GM18508 (cell line): ENCODE measurements around the gene OOSP1.
"Not testable (repeated sequence)": the region's sequence is repeated elsewhere in the genome, so short reads cannot be mapped to it uniquely, and the experiment has no call there.

ENCODE experiments used
- ATAC-seq: cut with Tn5 transposase; IDR thresholded peaks from one replicate; pipeline ENCODE4 v1.9.1; 2021; ENCODE audit warnings: moderate number of reproducible peaks; ENCODE audit not compliant: insufficient read depth, unreplicated experiment

The OOSP1 gene, protein sequence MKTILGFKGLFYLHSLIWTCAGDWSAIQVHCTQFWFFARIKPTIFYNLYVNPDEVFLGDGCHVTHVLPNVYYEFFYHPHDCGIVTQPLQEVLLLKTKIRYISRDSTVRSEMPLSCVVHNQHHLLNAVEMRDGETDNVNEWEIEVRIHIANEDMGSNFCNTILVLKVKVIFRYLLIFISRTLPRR

DNA sequence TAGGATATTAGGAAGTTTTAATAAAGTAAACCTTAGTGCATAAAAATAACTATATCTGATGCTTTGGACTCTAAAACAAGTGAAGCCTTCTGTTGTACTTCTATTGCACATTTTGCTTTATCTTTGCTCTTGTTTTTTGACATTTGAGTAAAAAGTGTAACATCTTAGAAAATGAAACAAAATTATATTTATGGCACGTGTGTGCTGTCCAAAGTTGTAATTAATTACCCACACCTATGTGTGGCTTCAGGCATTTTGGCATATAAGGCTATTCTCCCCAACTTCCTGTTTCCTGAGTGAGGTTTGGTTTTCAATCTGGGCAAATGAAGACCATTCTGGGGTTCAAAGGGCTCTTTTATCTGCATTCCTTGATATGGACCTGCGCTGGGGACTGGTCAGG lies at the start of gene OOSP1:
TSS of gene OOSP1 (plus strand) at position 301 of the 400 bp plus-strand sequence. CDS start at position 324, 23 bp downstream.
- no peak for ATAC-seq

DNA sequence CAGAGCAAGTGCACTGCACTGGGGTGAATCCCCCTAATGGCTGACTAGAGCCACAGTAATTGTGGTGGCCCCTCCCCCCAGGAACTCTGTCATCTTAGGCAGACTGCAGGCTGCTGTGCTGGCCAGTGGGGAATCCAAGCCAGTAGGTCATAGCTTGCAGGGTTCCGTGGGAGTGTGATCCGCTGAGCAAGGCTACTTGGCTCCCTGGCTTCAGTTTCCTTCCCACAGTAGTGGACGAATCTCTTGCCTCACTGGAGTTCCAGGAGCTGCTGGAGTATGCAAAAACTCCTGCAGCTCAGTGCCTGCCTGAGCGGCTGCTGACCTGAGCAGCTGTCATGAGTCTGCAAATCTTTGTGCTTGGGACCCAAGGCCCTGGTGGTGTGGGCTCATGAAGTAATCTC lies 46.5 kb upstream of the OOSP1 start:
- no peak for ATAC-seq

DNA sequence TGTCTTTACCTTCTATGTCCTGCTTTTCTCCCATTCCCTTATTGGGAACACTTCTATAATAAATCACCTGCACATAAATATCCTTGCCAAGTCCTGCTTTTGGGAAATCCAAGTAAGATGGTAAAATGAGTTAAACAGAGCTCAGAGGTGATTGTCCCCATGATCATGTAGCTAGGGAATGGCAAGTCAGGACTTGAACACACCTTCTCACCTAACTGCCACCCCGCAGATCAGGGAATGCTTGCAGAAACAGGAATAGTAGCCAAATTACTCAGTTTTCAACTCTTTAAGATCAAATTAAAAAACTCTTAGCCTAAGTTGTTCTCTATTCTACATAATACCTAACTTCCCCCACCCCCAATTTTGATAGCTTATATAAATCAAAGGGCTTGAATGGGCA lies 43.6 kb upstream of the OOSP1 start:
- no peak for ATAC-seq

DNA sequence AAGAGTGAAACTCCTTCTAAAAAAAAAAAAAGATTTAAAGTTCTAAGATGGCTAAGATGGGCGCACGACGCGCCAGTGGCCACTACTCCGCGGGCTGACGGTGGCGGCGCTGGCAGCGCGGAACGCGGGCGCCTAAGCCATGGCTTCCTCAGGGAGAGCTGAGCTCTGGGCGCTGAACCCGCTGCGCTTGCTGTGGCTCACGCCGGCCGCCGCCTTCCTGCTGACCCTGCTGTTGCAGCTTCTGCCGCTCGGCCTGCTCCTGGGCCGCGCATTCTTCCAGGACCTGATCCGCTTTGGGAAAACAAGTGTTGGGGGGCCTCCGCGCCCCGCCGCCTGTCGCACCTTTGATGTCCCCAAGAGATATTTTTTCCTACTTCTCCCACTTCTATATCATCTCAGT lies 40.2 kb upstream of the OOSP1 start:
- ATAC-seq, result no peak

DNA sequence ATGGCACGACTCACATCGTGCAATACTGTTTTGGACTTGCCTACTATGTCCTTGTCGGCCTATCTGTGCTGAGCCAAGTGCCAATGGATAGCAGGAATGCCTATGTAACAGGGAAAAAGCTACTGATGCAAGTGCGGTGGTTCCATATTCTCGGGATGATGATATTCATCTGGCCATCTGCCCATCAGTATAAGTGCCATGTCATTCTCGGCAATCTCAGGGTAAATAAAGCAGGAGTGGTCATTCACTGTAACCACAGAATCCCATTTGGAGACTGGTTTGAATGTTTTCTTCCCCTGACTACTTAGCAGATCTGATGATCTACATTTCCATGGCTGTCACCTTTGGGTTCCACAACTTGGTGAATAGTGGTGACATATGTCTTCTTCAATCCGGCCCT lies 39.6 kb upstream of the OOSP1 start:
- ATAC-seq, result no peak

DNA sequence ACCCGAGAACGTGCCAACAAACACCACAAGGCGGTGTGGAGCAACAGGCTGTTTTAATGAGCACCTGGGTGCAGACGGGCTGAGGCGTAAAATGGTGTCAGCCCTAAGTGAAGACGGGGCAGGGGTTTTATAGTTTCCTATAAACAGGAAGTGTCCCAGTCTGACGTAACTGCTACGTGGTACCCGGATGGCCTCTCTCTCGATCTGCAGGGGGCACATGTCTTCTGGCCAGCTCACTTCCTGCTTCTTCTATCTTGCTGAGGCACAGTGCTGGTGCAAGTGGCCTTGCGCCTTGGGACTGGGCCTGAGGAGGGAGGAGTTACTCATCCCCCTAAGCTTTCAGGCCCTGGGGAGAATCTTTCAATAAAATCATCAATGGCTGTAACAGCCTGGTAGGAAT lies 38.7 kb upstream of the OOSP1 start:
- no peak for ATAC-seq

DNA sequence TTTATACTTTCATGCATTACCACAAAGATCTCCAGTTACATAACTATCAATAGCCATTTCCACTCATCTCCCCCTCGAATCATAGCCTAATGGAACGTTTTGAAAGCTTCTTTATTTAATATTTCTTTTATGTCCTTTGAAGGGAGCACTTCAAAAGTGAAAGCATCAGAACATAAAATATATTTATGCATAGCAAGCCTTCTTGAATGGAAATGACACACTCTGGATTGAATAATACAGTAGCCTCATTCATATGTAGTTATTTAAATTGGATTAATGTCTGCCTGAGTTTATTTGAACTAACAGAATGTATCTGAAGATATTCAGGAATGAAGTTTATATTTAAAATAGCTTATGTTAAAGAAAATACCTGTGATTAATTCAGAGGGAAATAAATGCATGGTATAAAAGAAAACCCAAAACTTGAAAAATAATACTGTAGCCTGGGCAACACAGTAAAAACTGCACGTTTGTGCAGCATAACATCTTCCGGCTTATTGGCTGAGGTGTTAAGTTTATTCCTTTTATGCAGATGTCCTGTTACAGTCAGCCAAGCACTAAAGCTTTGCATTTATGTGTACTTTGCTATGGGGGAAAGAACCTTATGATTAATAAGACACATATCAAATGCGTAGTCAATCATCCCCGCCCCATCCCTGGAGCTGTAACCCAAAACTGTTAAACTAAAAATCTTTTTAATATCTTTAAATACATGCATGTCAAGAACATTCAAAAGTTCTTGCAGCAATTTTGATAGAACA lies 37.7 kb upstream of the OOSP1 start:
- no peak for ATAC-seq

DNA sequence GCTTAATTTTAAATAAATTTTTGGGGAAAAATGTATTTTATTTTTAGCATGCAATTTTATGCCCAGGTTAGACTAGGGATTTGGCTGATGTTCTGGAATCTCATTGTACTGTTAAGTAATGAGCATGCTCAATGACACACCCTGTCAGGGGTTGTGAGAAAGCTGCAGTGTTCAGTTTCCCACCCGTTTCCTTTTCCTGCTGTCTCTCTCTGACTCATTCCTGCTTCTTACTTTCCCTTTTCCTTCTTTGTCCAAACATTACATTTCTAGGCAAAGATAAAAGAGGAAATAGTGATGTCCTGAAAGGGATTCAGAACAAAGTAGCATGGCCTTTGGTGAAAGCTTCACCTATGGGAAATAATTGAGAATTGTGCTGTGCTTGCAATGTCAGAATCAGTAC lies 36.9 kb upstream of the OOSP1 start:
- no peak for ATAC-seq

DNA sequence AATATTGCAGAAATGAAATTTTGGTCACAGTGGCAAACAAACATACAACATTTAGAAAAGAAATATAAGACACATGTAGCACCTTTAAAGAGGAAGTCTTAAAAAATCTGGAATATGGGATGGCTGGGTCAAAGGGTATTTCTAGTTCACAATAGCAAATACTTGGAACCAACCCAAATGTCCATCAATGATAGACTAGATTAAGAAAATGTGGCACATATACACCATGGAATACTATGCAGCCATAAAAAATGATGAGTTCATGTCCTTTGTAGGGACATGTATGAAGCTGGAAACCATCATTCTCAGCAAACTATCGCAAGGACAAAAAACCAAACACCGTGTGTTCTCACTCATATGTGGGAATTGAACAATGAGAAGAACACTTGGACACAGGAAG lies 34.7 kb upstream of the OOSP1 start:
- ATAC-seq, result not testable (repeated sequence)

DNA sequence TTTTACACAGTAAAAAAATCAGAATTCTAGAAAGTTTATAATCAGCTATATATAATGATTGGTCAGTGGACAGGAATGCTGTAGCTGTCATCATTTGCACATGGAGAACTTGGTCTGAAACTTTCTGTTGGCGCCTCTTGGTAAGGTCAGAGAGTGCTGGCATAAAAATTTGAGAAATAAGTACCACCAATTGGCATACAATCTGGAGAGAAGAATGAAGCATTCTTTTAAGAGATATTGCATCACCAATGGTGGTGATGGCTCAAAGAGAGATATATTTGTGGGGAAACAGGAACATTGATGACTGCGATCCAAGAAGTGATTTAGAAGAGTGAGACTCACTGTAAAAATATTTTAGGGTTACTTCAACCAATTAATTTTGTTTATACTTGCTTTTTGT lies 19.8 kb upstream of the OOSP1 start:
- ATAC-seq, result no peak

DNA sequence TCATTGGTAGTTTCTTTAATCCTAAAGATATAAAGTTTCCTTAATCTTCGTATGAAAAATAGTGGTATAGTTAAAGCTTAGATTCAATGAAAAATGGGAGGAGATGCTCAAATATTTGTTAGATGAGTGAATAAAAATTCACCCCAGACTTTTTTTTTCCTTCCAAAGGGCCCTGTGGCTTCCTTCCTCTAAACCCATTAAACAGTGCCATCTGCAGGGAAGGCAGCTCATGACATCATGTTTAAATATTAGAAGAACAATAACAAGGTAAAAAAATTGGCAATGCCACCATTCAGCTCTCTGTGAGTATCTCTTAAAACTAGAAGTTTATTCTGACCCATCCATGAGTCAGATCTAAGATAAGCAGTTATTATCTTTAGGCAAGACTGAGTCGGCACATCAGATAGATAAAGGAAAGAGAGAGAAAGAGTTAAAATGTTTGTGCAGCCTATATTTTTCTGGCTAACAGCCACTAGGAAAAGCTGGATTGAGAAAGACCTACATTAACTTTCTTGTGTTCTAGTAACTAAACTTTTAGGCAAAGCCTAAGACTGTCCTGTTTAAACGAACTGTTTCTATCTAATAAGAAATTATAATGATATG lies 19.1 kb upstream of the OOSP1 start:
- ATAC-seq, result no peak

DNA sequence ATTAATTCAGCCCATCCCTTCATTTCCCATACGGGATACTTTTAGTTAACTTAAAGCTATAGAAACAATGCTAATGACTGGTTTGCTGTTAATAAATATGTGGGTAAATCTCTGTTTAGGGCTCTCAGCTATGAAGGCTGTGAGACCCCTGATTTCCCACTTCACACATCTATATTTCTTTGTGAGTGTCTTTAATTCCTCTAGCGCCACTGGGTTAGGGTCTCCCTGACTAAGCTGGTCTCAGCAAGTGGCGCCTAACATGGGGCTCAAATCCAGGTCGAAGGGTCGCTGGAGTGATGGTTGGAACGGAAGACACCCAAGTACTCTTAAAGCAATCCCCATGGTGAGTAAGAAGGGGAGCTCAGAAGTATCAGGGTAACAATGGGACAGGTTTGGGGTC lies 14.4 kb upstream of the OOSP1 start:
- ATAC-seq, result no peak

DNA sequence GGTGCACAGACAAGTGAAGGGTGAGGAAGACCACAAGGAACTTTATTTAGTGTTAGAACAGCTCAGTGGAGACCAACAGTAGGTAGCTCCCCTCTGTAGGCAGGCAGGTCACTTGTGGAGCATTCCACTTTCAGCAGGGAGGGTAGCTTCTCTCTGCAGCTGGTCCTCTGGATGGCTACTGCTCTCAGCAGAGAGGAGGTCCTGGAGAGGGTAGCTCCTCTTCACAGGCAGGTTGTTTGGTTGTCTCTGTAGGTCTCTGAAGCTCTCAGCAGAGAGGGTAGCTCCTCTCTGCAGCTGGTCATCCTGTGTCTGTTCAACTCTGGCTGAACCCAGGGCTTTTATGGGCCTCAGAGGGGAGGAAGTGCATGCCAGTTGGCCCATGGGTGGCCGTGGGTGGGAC lies 6.5 kb upstream of the OOSP1 start:
- no peak for ATAC-seq

DNA sequence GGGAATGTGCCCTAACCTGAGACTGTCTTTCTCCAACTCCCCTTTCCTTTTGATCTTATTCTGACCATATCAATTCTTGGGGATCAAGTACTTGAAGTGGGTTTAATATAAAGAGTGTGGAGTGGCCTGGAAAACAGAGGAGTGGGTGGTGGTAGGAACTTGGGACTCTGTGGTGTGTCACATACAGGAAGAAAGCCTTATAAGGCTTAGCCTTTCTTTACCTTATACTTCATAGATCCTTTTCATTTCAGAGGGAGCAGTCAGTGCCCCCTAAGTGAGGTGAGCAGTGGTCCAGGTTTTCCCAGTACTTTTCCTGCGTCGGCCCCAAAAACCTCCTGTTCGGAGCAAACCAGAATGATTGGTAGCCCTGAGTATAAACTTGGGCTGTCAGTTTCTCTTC lies 486 bp downstream of the OOSP1 start:
- ATAC-seq, result no peak

DNA sequence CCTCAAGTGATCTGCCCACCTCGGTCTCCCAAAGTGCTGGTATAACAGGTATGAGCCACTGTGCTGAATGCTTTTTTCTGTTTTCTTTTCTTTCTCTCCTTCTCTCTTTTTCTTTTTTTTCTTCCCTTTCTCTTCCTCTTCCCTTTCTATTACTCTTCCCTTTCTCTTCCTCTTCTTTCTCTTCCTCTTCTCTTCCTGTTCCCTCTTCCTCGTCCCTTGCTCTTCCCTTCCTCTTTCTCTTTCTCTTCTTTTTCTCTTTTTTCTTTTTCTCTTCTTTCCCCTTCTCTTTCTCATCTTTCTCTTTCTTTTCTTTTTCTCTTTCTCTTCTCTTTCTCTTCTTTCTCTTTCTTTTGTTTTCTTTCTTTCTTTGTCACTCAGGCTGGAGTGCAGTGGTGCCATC lies 1.2 kb downstream of the OOSP1 start:
- ATAC-seq, result no peak

DNA sequence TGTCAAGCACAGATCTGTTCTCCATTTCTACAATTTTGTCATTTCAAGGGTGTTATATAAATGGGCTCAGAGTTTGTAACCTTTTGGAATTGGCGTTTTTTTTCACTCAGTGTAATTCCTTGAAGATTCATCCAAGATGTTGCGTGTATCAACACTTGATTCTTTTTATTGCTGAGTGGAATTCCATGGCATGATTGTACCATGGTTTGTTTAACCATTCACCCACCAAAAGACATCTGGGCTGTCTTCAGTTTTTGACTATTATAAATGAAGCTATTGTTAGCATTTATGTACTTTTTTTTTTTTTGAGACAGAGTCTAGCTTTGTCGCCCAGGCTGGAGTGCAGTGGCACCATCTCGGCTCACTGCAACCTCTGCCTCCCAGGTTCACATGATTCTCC lies 2.9 kb downstream of the OOSP1 start:
- ATAC-seq, result no peak

DNA sequence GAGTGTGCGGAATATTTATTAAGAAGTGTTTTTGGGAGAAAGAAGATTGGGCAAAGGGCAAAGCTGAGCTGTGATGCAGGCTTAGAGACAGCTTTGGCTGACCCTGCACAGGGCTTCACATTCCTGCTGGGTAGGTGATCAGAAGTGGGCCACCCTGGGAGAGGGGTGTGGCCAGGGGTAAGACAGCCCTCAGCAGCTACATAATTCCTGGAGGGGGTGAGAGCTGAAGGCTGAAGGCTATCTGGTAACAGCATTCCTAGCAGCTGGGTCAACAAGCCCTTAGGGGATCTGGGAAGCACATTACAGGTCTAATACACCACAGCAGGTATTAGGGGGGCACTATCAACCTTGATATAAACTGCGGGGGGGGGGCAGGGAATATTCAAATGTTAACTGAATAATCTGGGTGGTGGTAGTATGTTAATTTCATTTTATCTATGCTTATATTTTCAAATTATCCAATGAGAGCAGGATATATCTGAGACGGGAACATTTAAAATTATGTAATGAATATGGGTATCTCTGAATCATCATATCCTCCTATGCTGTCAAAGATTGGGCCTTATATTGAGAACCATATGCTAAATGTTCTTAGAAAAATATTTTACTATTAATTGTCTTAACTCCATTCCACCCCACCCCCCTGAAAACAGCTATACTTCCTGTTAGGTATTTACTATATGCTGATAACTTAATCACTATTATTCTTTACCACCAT lies 5.9 kb downstream of the OOSP1 start:
- no peak for ATAC-seq

DNA sequence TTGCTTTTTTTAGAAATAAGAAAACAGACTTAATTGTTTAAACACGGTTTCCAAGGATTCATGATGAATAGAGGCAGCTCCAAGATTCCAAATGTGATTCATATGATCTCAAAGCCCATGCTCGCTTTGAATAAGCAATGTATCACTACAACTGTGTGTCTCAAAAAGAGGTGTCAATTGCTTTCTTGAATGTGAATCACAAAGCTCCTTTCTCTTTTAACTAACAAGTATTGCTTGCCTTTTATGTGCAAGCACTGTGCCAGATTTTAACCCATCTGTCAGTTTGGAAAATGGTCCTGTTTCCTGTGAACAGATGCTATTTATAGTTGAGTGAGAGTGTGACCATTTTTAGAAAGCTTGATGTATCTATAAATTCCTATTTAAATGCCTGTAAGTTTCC lies 6.5 kb downstream of the OOSP1 start:
- ATAC-seq, result no peak

DNA sequence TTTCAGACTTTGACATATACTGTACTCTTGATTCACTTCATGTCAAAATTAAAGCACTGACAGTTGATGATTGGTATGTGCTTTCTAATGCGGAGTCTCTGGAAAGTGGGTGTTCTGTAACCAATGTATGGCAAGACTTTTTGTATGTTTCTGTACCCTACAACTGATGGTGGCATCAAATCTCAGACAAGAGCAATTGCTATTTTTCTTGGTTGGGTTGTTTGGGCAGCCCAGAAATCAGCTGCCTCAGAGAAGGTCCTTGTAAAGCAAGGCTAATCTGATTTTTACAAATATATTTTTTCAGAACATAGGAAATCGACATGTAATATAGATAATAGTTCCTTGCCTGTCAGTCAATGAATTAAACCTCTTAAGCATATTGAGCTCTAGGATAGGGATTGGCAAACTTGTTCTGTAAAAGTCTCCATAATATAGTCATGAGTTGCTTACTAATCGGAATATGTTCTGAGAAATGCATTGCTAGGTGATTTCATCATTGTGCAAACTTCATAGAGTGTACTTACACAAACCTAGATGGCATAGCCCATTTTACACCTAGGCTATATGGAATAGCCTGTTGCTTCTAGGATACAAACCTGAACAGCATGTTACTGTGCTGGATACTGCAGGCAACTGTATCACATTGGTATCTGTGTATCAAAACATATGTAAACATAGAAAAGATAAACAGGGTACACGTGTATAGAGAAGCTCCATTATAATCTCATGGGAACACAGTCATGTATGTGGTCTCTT lies 15.4 kb downstream of the OOSP1 start:
- ATAC-seq, result no peak

DNA sequence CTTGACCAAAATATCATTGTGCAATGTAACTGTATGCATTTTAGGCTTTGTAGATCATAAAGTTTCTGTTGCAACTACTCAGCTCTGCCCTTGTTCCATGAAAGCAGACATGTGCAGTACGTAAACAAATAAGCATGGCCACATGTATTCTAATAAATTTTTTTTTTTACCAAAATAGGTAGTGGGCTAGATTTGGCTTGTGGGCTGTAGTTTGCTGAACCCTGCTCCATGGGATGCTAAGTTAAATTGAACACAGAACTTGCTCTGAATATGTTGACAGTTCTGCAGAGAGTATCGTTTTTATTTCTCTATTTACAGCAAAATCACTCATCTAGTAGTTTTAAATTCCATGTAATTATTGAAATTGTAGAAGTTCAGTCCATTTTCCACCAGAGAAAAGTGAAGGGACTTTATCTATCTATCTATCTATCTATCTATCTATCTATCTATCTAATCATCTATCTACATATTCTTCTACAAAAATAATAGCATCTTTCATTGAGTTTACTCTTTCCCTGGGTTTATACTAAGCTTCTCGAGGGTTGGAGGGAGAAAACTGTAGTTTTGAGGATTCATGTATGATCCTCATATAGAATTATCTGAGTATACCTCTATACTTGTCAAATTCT lies 16.1 kb downstream of the OOSP1 start:
- no peak for ATAC-seq
